ENCODE data around the gene PIK3IP1.
A peak's percentile ranks its signal among the peaks of the same experiment; 100 is the strongest.
"Not testable (repeated sequence)": the region's sequence is repeated elsewhere in the genome, so short reads cannot be mapped to it uniquely, and the experiment has no call there.

Gene PIK3IP1

DNA sequence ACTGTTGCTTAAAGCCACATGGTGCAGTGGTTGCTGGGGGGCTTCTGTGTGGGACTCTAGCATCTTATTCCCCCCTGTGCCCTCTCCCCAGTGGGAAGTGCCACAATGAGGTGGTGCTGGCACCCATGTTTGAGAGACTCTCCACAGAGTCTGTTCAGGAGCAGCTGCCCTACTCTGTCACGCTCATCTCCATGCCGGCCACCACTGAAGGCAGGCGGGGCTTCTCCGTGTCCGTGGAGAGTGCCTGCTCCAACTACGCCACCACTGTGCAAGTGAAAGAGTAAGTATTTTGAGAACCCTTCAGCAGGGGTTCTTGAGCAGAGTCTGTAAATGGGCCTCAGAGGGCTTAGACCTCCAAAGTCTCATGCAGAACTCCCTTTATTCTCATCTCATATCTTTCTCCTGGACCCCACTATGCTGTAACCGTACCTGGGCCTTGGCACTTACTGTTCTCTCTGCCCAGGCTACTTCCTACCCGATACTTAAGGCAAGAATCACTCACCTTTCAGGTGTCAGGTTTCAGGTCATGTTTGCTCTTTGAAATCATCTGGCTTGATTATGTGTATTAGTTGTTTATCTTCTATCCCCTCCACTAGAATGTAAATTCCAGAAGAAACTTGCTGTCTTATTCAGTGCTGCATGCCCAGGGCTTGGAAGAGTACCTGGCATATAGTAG, 32.4 kb downstream of the PIK3IP1 start:
- no peak for FAIRE-seq

DNA sequence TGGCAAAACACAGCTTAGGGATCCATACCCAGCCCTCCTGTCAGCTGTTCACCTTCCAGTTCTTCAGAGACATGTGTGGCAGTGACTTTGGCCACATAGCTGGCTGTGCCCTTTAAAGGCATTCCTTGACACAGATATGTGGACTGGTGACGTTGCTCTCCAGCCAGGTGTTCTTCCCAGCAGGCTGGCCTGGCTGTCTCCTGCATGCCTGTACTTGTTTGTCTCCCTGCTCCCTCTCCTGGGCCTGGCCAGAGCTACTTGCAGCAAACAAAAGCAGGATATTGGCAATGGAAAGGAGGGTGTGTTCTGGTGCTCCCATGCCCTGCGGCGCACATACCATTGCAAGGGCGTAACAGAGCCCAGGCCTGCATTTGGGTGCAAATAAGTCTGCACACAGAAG, 38.3 kb downstream of the PIK3IP1 start:
- FAIRE-seq (no peak), DNase-seq (ENCODE audit: extremely low spot score, insufficient read length, low read depth) (no peak)

More for the DNA sequence above, 32.4 kb downstream of the PIK3IP1 start:
- DNase-seq (ENCODE audit: extremely low spot score, insufficient read length, low read depth): no peak

DNA sequence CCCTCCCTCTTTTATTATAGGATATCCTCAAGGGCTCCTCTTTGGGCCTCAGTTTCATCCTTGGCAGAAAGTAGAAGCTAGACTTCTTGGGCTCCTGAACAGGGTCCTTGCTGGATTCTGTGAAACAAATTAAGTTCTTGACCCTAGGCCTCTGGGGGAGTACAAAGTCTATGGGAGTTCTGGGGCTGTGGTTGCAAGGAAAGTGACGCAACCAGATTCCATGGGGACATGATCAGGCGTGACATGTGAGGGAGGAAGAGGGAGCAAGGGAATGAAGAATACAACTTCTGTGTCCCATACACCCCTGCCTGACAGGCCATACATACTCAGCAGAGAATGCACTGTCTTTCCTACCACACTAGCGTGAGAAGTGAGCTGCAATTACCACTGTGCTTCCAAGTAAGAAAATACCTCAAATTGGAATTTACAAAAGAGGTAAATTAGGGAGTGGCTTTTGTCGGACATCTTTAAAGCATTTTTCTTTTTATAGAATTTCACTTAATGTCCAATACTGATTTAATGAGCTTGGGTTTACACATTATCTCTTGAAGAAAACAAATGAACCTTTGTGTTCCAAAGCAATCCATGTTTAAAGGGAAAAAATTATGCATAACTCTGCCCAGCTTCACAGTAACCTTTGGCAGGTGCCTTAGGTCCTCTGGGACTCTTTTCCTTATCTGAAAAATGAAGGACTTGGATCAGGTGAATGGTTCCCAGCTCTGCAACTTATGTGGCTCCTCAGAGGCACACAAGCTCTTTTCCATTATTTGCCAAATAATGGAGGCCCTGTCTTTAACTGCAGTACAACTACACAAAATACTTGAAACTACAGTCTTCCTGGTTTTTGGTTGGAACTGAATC, 41.3 kb downstream of the PIK3IP1 start:
- no peak for FAIRE-seq
- no peak for DNase-seq (ENCODE audit: extremely low spot score, insufficient read length, low read depth)

DNA sequence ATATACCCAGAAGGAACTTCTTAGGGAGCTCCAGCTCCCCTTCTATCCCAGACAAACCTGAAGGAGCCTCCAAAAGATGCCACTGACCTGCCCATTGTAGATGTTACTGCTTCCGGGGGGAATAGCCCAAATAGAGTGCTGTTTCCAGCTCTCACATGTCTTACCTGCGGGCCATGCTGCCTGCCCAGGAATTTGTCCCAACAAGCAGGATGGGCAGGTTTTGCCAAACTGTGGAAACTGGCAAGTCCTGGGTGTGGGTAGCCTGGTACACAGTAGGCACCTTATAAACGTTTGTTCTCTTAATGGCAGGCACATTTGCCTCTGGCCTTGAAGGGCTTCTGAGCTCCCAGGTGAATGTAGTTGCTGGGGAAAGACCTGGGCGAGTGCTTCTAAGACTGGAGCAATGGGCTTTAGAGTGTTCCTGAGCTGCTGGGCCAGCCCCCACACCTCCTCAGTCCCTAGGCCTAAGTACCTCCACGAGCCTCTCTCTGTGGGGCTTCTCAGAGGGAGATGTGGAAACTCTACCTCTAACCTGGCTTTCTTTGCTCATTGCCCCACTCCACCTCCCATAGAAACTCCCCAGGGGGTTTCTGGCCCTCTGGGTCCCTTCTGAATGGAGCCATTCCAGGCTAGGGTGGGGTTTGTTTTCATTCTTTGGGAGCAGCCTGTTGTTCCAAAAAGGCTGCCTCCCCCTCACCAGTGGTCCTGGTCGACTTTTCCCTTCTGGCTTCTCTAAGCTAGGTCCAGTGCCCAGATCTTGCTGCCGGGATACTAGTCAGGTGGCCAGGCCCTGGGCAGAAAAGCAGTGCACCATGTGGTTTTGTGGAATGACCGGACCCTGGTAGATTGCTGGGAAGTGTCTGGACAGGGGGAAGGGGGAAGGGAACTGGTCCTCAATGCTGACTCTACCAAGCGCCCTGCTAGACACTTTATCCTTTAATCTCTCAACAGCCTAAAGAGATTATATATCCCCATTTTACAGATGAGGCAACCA, 43.0 kb downstream of the PIK3IP1 start:
- DNase-seq (ENCODE audit: extremely low spot score, insufficient read length, low read depth): no peak

DNA sequence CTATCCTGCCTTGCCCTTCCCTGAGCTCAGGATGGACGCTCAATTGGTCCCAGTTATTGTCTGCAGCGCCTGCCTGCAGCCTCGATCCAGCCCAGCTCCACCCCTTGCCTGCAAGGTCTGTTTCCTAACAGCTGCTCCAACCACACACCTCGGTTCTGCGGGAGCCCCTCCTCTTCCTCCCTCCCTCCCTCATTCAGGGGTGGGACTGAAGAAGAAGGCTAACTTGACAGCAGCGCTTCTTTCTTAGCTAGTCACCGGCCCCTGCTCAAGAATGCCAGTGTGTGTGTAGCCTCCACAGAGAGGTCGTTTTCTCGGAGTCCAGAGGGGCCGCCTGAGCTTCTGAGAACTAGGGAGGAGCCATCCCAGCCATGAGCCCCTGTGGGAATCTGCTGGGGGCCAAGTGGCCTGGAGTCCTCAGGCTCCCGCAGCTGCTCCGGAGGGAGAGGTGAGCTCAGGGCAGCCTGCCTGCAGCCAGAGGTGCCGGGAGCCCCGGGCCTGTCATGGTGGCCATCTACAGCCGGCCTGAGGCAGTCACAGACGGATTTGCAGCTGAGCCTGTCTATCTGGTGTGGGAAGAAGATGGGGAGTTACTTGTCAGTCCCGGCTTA, 44.0 kb downstream of the PIK3IP1 start:
- DNase-seq (ENCODE audit: extremely low spot score, insufficient read length, low read depth) (no peak), FAIRE-seq (no peak)

More for the DNA sequence above, 43.0 kb downstream of the PIK3IP1 start:
- FAIRE-seq: no peak

DNA sequence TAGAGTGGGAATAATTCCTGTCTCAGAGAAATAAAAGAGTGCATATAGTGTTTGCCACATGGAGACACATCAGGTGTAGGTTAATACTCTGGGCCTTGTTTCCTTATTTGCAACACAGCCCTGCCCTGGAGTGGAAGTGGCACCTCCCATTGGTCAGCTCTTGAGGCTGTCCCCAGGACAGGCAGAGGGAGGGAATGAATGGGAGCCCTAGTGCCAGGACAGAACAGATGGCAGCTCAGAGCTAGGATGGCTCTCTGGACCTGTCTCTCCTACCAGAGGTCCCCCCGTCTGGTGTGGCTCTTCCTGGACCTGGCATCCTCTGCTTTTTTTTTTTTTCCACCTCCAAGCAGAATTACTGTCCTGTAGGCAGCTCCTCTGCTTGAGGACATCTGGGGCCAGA, 44.6 kb downstream of the PIK3IP1 start:
- FAIRE-seq: no peak
- no peak for DNase-seq (ENCODE audit: extremely low spot score, insufficient read length, low read depth)

DNA sequence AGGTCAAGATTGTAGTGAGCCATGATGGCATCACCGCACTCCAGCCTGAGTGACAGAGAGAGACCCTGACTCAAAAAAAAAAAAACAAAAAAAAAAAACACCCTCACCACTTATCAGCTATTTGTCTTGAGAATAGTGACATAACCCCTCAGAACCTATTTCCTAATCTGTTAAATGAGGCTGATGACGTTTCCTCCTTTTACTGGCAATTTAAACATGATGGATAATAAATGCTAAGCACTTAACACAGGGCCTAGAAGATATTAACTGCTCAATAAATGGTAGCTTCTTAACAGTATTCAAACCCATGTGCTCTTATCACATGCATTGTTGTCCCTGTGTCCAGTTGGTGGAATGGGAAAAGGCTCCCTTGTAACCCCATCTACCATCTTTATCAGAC, 45.6 kb downstream of the PIK3IP1 start:
- no peak for FAIRE-seq
- no peak for DNase-seq (ENCODE audit: extremely low spot score, insufficient read length, low read depth)

DNA sequence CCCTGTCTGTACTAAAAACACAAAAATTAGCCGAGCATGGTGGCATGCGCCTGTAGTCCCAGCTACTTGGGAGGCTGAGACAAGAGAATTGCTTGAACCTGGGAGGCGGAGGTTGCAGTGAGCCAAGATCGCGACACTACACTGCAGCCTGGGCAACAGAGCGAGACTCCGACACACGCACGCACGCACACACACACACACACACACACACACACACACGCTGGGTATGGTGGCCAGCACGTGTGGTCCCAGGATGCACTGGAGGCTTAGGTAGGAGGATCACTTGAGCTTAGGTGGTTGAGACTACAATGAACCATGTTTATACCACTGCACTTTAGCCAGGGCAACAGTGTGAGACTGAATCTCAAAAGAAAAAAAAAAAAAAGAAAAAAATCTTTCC, 46.3 kb downstream of the PIK3IP1 start:
- not testable (repeated sequence) for DNase-seq (ENCODE audit: extremely low spot score, insufficient read length, low read depth); FAIRE-seq

DNA sequence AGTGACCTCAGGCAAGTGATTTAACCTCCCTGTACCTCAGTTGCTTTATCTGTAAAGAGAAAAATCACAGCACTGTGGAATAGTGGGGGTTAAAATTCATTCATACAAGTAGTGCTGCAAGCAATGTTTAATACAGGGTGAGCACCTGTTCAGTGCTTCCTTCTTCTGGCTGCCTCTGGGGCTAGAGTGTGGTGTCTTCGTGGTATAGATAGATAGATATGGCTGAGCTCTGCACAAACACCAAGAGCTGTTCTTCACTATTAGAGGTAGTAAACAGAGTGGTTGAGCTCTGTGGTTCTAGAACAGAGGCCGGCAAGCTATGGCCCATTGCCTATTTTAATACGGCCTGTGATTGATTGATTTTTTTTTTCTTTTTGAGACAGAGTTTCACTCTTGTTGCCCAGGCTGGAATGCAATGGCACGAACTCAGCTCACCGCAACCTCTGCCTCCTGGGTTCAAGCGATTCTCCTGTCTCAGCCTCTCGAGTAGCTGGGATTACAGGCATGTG, 47.3 kb downstream of the PIK3IP1 start:
- DNase-seq (ENCODE audit: extremely low spot score, insufficient read length, low read depth): no peak
- no peak for FAIRE-seq

DNA sequence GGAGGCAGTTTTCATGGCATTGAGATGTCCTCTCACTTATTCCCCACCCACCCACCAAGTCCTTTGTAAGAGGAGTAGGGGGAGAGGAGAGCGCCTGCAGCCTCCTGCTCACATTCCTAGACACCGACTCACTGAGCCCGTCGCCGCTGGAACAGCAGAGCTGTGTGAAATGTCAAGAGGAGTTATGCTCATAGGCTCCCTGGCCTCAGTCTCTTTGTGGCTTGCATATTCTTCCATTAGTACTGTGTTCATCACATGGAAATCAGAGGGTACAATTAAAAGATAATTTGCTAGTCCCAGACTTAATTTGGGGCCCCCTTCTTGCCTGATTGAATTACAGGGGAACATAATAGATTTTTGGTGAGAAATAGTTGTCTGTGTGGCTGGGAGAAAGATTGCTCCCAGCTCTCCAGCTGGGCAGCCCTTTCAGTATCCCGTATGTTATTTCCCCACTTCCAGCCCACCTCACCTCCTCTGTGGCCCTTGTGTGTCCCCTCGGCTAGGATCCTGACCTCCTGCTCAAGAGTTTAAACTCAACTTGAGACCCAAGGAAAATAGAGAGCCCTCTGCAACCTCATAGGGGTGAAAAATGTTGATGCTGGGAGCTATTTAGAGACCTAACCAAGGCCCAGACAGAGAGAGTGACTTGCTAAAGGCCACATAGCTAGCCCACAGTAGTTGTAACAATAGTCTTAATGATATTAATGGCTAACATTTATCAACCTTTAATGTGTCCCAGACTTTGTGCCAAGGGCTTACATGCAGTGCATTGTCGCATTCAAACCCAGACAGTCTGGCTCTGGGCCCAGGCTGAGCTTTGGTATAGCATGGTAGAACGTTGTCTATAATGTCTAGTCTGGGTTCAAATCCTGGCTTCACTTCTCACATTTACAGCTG, 48.0 kb downstream of the PIK3IP1 start:
- no peak for FAIRE-seq
- no peak for DNase-seq (ENCODE audit: extremely low spot score, insufficient read length, low read depth)

DNA sequence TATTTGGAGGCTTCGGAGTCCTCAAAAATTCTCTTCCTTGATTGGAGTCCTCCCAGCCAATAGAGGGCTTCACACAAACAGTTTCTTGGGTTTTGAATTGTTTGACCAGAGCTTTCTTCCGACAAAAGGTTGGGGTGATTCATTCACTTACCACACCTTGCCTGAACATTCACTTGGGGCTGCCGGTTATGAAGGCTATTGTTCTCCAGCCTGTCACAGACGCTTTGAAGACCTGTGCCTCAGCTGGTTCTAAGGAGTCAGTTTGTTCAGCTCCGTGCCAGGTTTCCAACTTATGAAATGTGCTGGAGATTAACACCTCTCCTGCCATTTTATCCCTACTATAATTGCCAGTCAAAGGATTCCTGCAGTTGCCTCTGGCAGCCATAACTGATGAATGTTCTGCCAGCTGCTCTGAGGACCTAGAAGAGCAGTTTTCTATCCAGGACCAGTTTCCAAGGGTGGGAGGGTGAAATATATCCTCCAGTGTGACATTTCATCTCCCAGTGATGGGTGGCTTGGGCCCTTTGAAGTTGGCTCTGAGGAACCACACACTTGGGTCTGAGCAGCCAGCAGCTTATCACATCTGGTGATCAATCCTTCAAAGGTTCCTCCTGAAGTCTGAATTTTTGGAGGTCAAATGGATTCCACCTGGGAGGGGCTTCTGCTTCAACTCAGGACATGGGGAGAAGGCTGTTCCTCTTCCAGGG, 48.8 kb downstream of the PIK3IP1 start:
- no peak for DNase-seq (ENCODE audit: extremely low spot score, insufficient read length, low read depth)
- FAIRE-seq: no peak

DNA sequence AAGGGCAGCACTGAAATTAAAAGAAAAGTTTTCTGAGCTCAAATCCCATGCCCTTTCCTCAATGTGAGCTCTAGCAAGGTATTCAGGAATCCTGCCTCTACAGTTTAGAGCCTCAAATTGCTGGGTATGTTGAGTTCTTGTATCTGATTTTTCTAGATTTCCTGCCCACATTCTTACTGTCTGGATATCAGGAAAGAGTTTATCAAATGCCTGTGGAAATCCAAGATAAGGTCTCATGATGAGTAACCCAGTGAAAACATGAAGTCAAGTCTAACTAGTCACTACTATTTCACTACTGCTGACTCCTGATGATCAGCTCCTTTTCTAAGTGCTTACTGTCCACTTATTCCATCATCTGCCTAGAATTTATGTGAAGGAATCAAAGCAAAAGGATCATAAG, 50.4 kb downstream of the PIK3IP1 start:
- FAIRE-seq: no peak
- DNase-seq (ENCODE audit: extremely low spot score, insufficient read length, low read depth): no peak

DNA sequence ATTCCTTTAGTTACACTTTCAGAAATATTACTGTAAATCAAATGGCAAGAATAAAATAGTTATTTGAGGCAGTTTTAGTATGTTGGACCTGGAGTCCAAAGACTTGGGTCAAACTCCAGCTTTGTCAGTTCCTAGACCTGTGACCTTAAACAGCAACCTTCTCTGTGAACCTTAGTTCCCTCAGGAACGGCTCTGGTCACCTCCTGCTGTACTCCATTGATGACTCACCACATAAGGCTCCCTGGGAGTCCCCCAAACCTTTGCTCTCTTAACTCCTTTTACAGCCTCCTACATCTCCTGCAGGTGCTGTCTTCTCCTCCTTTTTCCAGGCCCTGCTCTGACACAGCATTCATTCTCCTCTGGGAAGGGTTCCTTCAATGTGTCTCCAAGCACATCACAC, 51.1 kb downstream of the PIK3IP1 start:
- FAIRE-seq (no peak), DNase-seq (ENCODE audit: extremely low spot score, insufficient read length, low read depth) (no peak)

DNA sequence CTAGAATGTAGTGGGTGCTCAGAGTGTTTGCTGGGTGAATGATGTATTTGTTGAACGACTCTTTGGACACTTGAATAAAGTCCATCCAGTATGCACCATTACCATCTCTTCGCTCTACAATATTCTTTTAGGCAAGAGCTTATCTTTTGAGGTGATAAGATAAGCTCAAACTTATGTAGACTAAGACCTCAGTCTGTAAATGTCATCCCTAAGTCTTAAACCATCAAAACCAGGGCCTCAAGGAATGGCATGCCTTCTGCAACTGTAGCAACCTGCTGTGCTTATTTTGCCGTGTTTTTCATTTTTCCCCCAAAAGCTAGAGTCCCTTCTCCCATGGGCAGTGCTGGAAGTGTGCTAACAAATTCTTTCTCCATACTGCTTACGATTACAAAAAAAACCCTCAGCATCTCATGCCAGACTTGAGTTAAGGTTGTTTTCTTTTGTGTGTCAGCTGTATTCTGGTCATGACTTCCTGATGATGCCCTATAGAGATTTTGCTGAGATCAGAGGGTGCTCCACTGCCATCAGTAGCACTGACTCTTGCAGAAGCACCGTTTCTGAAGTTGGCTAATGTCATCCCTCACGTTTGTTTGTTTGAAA, 52.4 kb downstream of the PIK3IP1 start:
- FAIRE-seq (no peak), DNase-seq (ENCODE audit: extremely low spot score, insufficient read length, low read depth) (no peak)

DNA sequence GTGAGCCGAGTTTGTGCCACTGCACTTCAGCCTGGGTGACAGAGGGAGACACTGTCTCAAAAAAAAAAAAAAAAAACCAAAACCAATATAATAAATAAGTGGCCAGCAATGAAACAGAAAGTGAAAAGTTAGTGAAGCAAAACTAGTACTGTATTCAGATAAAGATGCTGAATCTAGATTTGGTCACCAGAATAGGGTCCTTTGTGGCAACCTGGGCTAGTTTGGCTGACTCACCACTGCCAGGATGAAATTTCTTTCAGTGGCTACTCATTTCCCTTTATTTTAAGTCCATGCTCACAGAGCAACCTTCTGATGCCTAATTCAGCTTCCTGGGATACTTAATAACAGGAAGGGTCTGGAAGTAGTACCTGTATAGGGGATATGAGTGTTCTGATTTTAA, 54.2 kb downstream of the PIK3IP1 start:
- peak; percentile 32 for DNase-seq (ENCODE audit: extremely low spot score, insufficient read length, low read depth)
- peak; percentile 59 for FAIRE-seq

DNA sequence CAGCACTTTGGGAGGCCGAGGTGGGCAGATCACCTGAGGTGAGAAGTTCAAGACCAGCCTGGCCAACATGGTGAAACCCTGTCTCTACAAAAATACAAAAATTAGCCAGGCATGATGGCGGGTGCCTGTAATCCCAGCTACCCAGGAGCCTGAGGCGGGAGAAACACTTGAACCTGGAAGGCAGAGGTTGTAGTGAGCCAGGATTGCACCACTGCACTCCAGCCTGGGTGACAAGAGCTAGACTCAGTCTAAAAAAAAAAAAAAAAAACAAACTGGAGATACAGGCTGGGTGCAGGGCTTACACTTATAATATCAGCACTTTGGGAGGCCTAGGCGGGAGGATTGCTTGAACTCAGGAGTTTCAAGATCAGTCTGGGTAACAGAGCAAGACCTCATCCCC, 56.2 kb downstream of the PIK3IP1 start:
- FAIRE-seq; DNase-seq (ENCODE audit: extremely low spot score, insufficient read length, low read depth): not testable (repeated sequence)

DNA sequence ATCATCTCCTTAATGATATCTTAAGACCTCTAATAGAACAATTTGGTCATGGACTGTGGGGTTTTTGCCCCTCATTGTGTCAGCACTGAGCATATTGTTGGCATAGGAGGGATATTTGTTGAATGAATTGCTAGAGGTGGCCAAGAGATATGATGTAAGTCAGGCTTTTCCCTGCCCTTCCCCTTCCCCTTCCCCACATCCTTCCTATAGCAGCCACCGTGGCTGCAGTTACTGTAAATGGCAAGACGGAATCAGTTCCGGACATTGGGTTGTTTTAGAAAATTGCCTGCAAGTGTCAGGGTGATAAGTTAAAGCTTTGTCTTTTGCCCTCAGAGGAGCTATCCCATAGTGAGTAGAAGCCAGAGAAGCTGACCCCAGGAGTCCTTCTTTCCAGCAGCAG, 57.2 kb downstream of the PIK3IP1 start:
- DNase-seq (ENCODE audit: extremely low spot score, insufficient read length, low read depth): no peak
- FAIRE-seq: no peak

DNA sequence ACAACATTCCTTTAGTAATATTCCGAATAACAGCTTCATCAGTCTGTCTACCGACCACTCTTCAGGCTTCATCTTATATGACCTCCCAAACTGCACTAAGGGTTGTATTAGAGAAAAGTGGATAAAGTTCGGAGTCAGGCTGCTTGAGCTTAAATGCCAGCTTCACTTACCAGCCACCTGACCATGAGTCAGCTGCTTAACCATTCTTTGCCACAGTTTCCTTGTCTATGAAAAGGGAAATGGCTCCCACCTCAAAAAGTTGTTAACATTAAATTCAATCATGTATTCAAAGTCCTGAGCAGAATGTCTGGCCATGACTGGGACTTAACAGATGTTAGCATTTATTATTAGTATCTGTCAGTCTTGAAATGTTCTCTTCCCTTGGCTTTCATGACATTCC, 59.3 kb downstream of the PIK3IP1 start:
- DNase-seq (ENCODE audit: extremely low spot score, insufficient read length, low read depth) (no peak), FAIRE-seq (no peak)
